ENCODE data around the gene BCL3.
"Not testable (repeated sequence)": the region's sequence is repeated elsewhere in the genome, so short reads cannot be mapped to it uniquely, and the experiment has no call there.

The BCL3 gene
- total RNA-seq, result 3.7 to 208 (median 9.7) reads per million in 17 experiments

GRCh38 chr19:44748426-44749254, at the start of gene BCL3:
BCL3 (plus strand) TSS chr19:44748708; CDS start chr19:44748791, 83 bp downstream.
- DNase-seq, result peak; percentile 70 to 89 (median 80)

DNA sequence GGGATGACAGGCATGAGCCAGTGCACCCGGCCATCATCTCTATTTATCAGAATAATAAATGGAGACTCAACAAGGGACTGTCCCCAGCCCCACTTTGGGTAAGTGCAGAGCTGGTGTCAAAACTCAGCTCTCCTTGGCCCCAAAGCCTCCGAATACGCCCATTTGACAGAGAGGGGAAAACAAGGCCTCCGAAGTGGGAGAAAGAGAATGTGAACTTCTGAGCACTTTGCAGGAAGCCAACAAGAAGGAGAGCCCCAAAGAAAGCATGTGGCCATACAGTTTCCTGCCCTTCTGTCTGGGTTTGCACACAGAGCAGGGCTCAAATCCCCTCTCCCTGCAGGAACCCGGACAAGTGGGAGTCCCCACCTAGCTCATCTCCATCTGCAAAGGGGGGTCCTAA, 48.0 kb upstream of the BCL3 start:
- DNase-seq, result no peak

GRCh38 chr19:44701228-44701627, 47.3 kb upstream of the BCL3 start:
- DNase-seq, result no peak

DNA sequence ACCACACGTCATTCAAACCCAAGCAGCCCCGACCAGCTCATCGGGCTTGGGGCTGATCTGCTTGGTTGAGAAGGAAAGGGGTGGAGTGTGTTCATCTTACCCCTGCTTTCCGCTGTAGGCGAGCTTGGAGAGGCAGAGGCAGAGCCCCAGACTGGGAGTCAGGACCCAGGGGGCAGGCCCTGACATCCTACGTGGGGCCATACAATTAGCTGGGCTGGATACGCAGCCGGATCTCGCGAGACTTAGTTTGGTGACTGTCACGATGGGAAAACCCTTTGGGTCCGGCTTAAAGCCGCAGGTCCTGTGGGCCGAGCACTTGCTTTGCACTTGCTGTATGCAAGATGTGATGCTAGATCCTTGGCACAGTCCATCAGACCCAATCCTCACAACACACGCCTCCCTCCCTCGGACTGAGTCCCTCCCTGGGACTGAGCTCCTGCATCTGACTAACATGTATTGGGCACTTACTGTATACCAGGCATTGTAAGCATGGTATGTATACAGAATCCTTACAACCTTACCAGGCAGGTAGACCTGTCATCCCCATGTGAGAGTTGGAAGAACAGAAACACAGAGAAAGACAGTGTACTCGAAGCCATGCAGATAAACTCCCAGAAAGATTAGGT, 45.8 kb upstream of the BCL3 start:
- no peak for DNase-seq

GRCh38 chr19:44703336-44704078, 45.0 kb upstream of the BCL3 start:
- no peak for DNase-seq

DNA sequence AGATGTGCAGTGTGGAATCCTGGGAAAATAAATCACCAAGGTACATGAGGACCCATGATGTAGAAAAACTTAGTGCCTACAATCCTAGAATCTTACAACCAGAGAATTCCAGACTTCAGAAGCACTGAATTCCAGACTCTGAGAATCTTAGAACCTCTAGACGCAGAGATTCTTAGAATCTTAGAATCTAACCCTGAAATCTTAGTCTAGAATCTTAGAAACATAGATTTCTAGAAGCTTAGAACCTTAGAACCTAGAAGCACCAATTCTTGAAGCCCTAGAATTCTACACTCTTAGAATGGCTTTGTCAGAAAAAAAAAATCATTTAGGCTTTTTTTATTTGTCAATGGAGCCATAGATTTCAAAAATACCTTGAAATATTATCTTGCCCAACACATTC, 43.5 kb upstream of the BCL3 start:
- DNase-seq, result no peak

- DNase-seq, result no peak
Observed at GRCh38 chr19:44705502-44706010, 43.0 kb upstream of the BCL3 start.

GRCh38 chr19:44706506-44707236, 41.8 kb upstream of the BCL3 start:
- DNase-seq, result no peak

DNA sequence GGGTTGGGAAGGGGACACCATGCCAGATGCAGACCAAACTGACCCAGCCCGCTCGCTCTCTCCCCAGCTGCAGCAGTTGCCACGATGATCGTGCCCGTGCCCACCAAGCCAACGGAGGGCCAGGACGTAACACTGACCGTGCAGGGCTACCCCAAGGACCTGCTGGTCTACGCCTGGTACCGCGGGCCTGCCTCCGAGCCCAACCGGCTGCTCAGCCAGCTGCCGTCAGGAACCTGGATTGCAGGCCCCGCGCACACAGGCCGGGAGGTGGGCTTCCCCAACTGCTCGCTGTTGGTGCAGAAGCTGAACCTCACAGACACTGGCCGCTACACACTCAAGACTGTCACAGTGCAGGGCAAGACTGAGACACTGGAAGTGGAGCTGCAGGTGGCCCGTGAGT, 40.7 kb upstream of the BCL3 start:
- DNase-seq, result no peak

DNA sequence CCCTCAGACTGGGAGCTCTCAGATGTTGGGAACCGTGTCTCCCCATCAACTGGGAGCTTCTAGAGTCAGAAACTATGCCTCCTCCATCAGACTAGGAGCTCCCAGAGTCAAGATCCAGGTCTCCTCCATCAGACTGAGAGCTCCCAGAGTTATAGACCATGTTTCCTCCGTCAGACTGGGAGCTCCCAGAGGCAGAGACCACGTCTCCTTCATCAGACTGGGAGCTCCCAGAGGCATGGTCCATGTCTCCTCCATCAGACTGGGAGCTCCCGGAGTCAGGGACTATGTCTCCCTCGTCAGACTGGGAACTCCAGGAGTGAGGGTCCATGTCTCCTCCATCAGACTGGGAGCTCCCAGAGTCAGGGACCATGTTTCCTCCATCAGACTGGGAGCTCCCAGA, 39.6 kb upstream of the BCL3 start:
- DNase-seq, result no peak

DNA sequence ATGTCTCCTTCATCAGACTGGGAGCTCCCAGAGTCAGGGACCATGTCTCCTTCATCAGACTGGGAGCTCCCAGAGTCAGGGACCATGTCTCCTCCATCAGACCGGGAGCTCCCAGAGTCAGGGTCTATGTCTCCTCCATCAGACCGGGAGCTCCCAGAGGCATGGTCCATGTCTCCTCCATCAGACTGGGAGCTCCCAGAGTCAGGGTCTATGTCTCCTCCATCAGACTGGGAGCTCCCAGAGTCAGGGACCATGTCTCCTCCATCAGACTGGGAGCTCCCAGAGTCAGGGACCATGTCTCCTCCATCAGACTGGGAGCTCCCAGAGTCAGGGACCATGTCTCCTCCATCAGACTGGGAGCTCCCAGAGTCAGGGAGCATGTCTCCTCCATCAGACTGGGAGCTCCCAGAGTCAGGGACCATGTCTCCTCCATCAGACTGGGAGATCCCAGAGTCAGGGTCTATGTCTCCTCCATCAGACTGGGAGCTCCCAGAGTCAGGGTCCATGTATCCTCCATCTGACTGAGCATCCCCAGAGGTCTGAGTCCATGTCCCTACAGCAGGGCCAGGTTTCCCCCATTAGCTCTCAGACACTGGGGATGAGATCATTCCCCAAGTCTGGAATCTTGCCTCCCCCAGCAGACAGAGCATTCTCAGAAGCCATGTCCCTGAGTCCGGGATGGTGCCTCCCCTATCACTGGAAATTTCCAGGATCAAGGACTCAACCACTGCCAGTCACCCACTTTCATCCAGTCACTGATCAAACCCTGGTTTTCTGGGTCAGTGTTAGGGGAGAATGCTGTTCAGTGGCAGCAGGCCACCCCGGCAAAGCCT, 38.9 kb upstream of the BCL3 start:
- not testable (repeated sequence) for DNase-seq

DNA sequence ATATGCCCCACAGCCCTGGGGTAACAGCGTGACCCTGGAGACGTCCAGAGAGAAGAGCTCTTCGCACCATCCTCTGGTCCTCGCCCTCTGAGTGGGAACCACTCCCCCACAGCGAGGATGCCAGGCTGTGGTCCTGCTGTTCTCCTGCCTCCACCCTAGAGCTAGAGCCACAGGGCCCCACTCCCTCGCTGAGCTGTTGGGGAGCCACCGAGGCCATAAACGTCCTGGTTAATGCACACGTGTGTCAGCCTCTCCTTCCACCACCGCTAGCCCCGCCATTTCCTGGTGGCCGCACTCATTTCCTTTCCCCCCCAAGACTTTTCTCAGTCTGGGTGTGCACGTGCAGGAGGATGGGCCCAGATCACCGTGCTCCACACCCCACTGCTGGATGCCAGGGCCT, 38.0 kb upstream of the BCL3 start:
- no peak for DNase-seq

DNA sequence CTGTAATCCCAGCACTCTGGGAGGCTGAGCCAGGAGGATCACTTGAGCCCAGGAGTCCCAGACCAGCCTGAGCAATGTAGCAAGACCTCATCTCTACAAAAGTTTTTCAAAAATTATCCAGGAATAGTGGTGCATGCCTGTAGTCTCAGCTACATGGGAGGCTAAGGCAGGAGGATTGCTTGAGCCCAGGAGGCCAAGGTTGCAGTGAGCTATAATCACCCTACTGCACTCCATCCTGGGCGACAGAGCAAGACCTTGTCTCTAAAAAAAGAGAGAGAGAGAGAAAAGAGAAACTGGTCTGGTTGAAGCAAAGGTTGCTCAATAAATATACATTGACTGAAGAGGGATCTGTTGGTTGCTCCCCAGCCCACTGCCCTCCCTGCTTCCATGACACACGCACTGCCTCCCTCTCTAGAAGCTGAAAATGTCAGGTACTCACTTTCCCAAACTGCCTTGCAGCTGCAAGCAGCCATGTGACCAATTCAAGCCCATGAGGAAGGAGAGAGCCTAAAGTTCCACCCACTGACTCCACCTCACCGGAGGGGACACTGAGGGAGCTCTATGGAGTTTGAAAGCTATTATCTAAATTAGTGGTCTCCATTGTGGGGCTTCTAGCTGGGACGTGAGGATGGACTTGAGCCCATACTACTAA, 35.5 kb upstream of the BCL3 start:
- DNase-seq, result peak in 1 of 4 experiments; percentile 28

- DNase-seq, result no peak
Observed at GRCh38 chr19:44714597-44715169, 33.8 kb upstream of the BCL3 start.

DNA sequence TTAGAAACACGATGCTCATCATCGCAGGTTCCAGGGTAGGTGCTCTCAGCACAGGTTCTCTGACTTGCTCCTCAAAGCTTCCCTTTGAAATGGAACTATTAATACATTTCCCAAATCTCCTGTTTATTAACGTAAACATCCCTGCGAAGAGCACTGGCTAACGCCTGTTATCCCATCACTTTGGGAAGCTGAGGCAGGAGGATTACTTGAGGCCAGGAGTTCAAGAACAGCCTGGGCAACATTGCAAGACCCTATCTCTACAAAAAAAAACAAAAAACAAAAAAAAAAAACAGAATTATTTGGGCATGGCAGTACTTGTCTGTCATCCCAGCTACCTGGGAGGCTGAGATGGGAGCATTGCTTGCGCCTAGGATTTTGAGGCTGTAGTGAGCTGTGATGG, 30.9 kb upstream of the BCL3 start:
- DNase-seq, result no peak

DNA sequence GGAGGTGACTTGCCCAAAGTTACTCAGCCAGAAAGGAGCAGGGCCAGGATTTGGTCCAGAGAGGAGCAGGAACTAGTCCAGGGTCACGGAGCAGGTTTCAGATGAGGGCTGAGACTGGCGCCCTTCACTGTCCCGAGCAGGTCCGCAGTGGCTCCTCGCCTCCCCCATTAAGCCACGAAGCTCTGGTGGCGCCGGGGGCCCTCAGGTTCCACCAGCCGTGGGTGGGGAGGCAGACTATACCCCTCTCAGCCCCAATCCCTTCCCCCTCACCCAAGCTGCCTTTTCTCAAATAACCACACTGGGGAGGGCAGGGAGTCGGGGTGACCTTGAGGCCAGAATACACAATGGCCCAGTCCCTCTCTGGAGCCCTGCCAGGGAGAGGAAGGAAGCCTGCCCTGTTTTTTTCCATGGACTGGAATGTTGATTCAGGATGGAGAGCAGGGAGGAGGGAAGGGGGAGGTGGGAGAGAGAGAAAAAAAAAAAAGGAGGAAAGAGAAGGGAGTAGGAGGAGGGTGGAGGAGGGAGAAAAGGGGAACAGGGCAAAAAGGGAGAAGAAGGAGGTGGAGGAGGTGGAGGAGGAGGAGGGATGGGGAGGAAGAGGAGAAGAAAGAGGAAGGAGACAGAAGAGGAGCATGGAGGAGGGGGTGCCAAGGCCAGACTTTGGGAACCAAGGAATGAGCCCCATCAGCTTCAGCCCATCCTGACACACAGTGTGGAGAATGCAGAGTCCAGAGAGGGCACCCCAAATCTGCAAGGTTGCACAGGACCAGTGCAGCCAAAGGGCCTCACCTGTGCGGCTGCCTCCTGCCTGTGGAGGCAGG, 29.9 kb upstream of the BCL3 start:
- DNase-seq, result peak in 3 of 4 experiments; percentile 27 to 52 (median 42)

GRCh38 chr19:44719262-44719701, 29.2 kb upstream of the BCL3 start:
- DNase-seq, result no peak

GRCh38 chr19:44720396-44720795, 28.1 kb upstream of the BCL3 start:
- not testable (repeated sequence) for DNase-seq

- peak in 2 of 4 experiments; percentile 41 to 50 for DNase-seq
Observed at GRCh38 chr19:44720945-44721344, 27.6 kb upstream of the BCL3 start.

DNA sequence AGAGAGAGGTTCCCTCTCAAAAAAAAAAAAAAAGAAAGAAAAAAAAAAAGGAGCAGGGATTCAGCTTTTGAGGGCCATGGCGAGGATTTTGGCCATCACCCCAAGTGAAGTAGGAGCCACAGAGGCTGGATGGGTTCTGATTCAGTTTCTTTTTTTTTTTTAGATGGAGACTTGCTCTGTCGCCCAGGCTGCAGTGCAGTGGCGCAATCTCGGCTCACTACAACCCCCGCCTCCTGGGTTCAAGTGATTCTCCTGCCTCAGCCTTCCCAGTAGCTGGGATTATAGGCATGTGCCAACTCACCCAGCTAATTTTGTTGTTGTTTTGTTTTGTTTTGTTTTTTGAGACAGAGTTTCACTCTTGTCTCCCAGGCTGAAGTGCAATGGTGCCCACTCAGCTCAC, 27.1 kb upstream of the BCL3 start:
- peak in 2 of 4 experiments; percentile 46 for DNase-seq
